ES-I3 (cell line): Measurements from ENCODE around the gene EPHB1.

ENCODE experiments used
- H3K36me3 ChIP-seq: 2 replicates; pipeline ENCODE4 v1.6.1; 2013; ENCODE audit warnings: mild to moderate bottlenecking, low read length, control low read depth, moderate library complexity; ENCODE audit not compliant: insufficient read depth
- H3K4me1 ChIP-seq: 2 replicates; pipeline ENCODE4 v1.6.1; 2013; ENCODE audit warnings: mild to moderate bottlenecking, control low read depth, low read length; ENCODE audit not compliant: insufficient read depth
- H3K9ac ChIP-seq: 2 replicates; pipeline ENCODE4 v1.6.1; 2013; ENCODE audit warnings: low read depth, mild to moderate bottlenecking, low read length, moderate library complexity
- H3K9me3 ChIP-seq: 2 replicates; pipeline ENCODE4 v1.6.1; 2013; ENCODE audit warnings: mild to moderate bottlenecking, low read length, moderate library complexity; ENCODE audit not compliant: control insufficient read depth, insufficient read depth

The EPHB1 gene

DNA sequence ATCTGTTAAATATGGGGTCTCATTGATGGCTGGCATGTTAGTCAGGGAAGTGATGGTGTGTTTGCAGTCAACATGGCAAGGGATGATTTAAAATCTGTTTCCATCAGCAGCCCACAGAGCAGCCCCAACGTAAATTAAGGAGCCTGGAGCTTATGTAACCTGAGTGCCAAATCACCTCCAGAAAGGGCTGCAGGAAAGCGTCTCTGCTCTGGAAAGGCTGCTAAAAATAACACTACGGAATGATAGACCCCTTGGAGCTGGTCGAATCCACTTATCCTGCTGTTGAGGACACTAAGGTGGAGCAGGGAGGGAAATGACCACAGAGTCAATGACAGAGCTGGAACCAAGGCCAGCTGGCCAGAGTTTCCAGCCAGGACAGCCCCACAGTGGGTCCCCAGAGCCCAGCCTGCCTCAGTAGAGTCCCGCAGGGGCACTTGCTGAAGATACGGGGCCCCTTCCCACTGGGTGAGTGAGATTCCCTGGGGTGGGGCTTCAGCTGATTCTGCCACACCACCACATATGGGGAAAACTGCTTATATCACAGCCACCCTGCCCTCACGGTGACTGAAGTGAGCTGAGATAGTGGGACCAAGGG is 63.5 kb downstream of the EPHB1 start:
- Histone ChIP-seq H3K36me3 (no peaks in the 10 kb centered on the region; the same call in 1 of the 2 replicates), H3K9me3 (no peaks in the 10 kb centered on the region), H3K4me1 (no peaks in the 10 kb centered on the region), H3K9ac (no peak overlapping the region)

GRCh38 chr3:134859341-134859740 is 64.3 kb downstream of the EPHB1 start:
- no peaks in the 10 kb centered on the region for H3K36me3 ChIP-seq
- no peak overlapping the region for H3K9ac ChIP-seq
- H3K4me1 ChIP-seq, result no peaks in the 10 kb centered on the region
- no peaks in the 10 kb centered on the region for H3K9me3 ChIP-seq

DNA sequence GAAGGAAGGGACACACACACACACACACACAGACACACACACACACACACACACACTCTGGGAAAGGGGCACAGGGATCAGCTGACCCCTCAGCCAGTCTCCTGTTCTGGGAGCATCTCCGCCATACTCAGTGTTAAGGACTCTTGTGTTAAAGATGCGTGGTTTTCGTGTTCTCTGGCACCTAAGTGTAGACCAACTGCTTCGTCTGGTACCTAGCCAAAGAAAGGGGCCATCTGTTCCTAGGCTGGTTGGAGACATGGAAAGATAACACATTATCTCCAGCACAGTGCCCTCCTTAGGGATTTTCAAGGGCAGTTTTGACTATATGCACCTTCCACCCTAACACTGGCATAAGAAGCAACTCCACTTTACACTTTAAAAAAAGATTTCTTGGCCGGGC is 65.1 kb downstream of the EPHB1 start:
- Histone ChIP-seq H3K36me3 (no peaks in the 10 kb centered on the region), H3K4me1 (no peaks in the 10 kb centered on the region), H3K9ac (no peak overlapping the region), H3K9me3 (no peaks in the 10 kb centered on the region)

DNA sequence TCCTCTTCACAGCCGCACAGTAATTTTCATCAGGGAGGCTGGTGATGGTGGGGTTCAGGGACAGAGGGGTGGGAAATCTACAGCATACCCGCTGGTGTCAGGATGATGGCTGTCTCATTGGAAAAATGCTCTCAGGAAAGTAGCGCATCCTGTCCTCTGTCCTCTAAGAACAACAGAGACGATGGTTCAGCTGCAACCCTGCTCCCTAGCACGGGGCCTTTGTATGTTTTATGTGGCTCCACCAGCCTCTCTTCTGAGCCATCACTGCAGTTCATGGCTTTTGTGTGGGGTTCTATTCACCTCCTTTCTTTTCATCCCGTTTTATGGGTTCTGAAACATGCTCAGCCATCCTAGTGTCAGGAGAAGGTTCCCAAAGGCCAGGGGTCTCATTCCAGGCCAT is 68.9 kb downstream of the EPHB1 start:
- Histone ChIP-seq H3K4me1 (no peaks in the 10 kb centered on the region), H3K36me3 (no peaks in the 10 kb centered on the region), H3K9ac (no peak overlapping the region), H3K9me3 (no peaks in the 10 kb centered on the region)

DNA sequence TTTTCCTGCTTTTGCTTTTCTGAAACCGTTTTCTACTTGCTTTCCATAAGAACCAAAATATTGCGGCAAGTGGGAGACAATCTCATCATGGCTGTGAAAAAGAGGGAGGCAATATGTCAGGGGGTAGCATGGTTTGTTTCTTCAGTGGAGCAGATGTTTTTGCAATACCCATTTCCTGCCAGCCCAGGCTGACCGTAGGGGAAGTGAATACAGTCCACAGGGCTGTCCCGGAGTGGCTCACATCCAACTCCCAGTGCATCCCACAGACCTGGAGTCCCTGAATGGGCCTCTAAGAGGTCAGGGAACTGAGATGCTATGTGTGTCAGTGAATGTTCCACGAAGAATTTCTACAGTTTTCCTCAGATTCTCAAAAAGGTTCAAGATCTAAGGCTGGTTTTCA is 69.6 kb downstream of the EPHB1 start:
- no peak overlapping the region for H3K9ac ChIP-seq
- no peaks in the 10 kb centered on the region for H3K9me3 ChIP-seq

GRCh38 chr3:134867277-134867676 is 72.2 kb downstream of the EPHB1 start:
- Histone ChIP-seq H3K9me3 (no peaks in the 10 kb centered on the region), H3K4me1 (no peaks in the 10 kb centered on the region), H3K9ac (no peak overlapping the region), H3K36me3 (no peaks in the 10 kb centered on the region)

More for the DNA sequence above, 69.6 kb downstream of the EPHB1 start:
- Histone ChIP-seq H3K4me1 (no peaks in the 10 kb centered on the region), H3K36me3 (no peaks in the 10 kb centered on the region)

- Histone ChIP-seq H3K9ac (no peak overlapping the region), H3K4me1 (no peaks in the 10 kb centered on the region), H3K36me3 (no peaks in the 10 kb centered on the region), H3K9me3 (no peaks in the 10 kb centered on the region)
Observed at GRCh38 chr3:134869153-134869726, 74.2 kb downstream of the EPHB1 start.

GRCh38 chr3:134871818-134872217 is 76.8 kb downstream of the EPHB1 start:
- Histone ChIP-seq H3K4me1 (no peaks in the 10 kb centered on the region), H3K9ac (no peak overlapping the region), H3K36me3 (no peaks in the 10 kb centered on the region), H3K9me3 (no peaks in the 10 kb centered on the region)

DNA sequence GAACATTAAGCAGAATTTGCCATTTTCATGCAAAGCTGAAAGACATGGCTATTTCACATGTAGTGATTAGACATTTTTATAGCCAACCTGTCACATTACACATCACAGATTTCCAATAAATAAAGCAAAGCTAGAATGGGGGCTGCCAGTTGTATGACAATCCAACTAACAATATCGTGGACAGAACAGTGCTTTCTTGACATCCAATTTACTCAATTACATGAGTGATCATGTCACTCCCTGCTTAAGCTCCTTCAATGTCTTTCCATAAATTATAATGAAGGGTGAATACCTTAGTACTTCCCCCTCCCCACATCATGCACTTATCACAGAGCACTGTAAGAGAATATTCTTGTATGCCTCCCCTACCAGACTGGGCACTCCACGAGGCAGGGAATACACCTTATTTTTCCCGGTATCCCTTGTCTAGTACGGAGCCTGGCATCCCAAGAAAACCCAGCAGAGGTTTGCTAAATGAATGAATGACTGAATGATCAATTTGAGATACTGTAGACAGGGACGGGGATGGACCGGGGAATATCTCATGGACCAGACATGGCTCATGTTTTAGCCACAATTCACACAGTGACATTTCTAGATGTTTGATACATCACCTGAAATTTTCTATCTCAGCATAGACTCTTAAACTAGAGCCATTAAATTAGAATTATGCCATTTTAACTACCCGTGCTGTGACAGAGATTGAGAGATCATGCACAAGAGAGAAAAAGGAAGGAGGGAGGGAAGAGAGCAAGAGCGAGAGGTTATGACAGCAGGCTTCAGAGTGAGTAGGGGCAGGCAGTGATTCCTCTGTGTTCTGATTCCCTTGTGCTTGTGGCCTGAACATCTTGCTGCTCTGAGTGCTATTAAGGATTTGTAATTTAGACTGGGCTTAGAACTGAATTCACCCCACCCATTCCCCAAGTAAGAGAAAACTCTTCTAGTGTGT is 77.7 kb downstream of the EPHB1 start:
- Histone ChIP-seq H3K36me3 (no peaks in the 10 kb centered on the region), H3K4me1 (no peaks in the 10 kb centered on the region), H3K9me3 (no peaks in the 10 kb centered on the region), H3K9ac (no peak overlapping the region)

GRCh38 chr3:134873789-134874188 is 78.7 kb downstream of the EPHB1 start:
- Histone ChIP-seq H3K9me3 (no peaks in the 10 kb centered on the region), H3K4me1 (no peaks in the 10 kb centered on the region), H3K36me3 (no peaks in the 10 kb centered on the region), H3K9ac (no peak overlapping the region)

DNA sequence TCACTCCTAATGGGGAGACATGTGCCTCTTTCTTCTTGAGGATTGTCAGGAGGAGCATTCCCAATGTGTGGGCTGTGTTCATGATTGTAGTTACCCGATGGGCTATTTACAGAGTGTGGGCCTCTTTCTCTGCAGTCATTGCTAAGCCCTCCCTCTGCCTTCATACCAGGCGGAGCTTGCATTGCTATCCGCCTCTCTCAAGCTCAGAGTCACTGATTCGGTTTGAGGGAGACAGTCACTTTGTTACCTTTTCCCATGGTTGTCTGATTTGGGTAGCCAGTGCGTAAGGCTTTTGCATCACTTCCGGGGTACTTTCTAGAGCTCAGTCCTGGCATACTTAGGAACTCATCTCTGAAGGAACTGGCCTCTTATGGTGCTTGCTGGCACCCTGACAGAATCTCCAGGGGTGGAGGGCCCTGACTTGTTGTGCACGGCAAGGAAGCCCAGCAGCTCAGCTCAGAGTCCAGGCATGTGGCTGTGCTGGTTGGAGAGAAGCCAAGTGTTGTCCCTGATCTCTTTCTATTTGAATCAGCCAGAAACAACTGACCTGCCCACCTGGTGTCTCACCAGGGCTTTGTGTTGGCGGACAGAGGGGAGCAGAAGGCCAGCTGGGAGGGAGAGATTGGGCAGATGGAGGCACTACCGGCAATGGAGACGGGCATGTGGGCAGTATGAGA is 79.8 kb downstream of the EPHB1 start:
- H3K36me3 ChIP-seq, result no peaks in the 10 kb centered on the region
- no peak overlapping the region for H3K9ac ChIP-seq
- no peaks in the 10 kb centered on the region for H3K9me3 ChIP-seq
- H3K4me1 ChIP-seq, result no peaks in the 10 kb centered on the region

GRCh38 chr3:134876836-134877235 is 81.8 kb downstream of the EPHB1 start:
- no peak overlapping the region for H3K9ac ChIP-seq
- H3K36me3 ChIP-seq, result no peaks in the 10 kb centered on the region
- no peaks in the 10 kb centered on the region for H3K4me1 ChIP-seq
- H3K9me3 ChIP-seq, result no peaks in the 10 kb centered on the region

DNA sequence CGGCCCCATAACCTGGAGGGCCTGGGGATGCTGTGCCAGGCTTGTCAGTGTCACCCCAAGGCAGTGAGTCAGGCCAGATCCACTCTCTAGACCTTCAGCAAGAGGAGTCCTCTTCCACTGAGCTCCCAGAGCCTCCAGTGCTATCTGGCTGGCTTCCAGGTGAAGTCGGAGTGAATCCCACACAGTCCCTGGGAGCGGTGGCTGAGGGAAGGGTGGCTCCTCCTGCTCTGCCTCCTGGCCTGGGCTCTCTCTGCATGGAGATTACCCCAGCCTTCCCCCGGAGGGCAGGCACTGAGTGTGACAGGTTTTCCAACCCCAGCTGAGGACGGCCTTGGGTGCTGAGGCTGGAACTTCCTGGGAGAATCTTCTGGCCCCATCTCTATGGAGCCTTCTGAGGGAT is 82.7 kb downstream of the EPHB1 start:
- Histone ChIP-seq H3K9me3 (no peaks in the 10 kb centered on the region), H3K36me3 (no peaks in the 10 kb centered on the region), H3K9ac (no peak overlapping the region), H3K4me1 (no peaks in the 10 kb centered on the region)

GRCh38 chr3:134879990-134880389 is 84.9 kb downstream of the EPHB1 start:
- Histone ChIP-seq H3K4me1 (no peaks in the 10 kb centered on the region), H3K9ac (no peak overlapping the region), H3K9me3 (no peaks in the 10 kb centered on the region), H3K36me3 (no peaks in the 10 kb centered on the region)
